Adipose tissue (tissue), 3 donors: Measurements from ENCODE around the gene PRM3. TPM values are rescaled to one million over a fixed set of nuclear protein-coding genes. Genes with fewer than 3 reads are reported as not detected.
"Not testable (repeated sequence)": the region's sequence is repeated elsewhere in the genome, so short reads cannot be mapped to it uniquely, and the experiment has no call there.

ENCODE experiments used
- H3K27ac ChIP-seq: one replicate; pipeline ENCODE4 v1.5.1; 2013; ENCODE audit warnings: low read depth, low read length
- WGBS, 3 donors: extraction: QIAGEN DNeasy Blood & Tissue Kit; methylation state at CpG; one replicate each; pipeline ENCODE4 v1.1.7; 2013; 5-methylcytosine and 5-hydroxymethylcytosine counted together
- polyA plus RNA-seq, 3 donors: library from polyadenylated mRNA; stranded (reverse); fragments of 200-250 nt; gene quantifications; one replicate each; pipeline ENCODE4 v1.2.3, GENCODE V29; 2013
- donor health status: healthy with polysubstance abuse.
- donor health status: Bipolar disorder and iron deficiency.
- donor health status: healthy.

The PRM3 gene
- polyA plus RNA-seq, 3 donors = not detected

DNA sequence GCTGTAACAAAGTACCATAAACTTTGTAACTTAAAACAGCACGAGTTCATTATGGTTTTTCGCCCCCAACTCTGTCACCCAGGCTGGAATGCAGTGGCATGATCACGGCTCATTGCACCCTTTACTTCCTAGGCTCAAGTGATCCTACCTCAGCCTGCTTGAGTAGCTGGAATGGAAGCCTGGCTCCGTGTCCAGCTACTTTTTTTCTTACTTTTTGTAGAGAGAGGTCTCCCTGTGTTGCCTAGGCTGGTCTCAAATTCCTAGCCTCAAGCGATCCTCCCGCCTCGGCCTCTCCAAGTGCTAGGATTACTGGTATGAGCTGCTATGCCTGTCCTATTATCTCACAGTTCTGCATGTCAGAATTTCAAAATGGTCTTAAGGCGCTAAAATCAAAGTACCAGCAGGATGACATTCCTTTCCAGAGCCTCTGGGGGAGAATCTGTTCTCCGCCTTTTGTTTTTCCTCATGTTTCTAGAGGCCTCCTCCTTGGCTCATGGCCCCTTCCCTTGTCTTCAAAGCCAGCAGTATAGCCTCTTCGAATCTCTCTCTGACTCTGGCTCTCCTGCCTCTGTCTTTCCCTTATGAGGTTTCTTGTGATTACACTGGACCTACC, 17.8 kb upstream of the PRM3 start:
- 77 to 80% (median 79%) methylated on average over 10 of the region's 10 CpGs for WGBS, 3 donors
- H3K27ac ChIP-seq = no peak overlapping the region

DNA sequence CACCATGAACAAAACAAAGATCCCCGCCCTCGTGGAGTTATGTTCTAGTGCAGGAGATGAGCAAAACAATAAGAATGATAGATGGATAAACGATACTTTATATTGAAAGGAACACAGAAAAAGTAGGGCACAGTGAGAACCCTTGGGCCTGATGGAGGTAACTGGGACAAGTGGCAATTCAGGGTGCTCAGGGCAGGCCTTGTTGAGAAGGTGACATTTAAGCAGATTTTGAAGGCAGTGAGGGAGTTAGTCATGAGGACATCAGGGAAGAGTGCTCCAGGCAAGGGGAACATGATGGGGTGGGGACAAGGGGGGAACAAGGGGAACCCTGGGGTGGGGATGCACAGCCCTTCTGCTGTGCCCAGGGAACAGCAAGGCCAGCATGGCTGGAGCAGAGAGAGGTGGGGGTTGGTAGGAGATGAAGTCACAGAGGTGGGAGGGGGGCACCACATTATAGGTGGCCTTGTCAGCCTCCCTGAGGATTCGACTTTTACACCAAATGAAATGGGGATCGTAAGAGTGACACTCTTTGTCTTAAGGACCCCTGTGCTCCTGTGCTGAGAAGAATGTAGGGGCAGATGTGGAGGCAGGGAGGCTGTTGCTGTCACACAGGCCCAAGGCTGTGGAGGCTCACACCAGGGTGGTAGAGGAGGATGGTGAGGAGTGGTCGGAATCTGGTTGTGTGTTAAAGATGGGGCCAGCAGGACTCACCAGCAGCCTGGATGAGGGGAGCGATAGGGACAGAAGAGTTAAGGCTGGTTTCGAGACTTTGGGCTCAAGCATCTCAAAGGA, 16.9 kb upstream of the PRM3 start:
- no peak overlapping the region for H3K27ac ChIP-seq
- 90 to 95% (median 95%) methylated on average over 8 of the region's 8 CpGs for WGBS, 3 donors

DNA sequence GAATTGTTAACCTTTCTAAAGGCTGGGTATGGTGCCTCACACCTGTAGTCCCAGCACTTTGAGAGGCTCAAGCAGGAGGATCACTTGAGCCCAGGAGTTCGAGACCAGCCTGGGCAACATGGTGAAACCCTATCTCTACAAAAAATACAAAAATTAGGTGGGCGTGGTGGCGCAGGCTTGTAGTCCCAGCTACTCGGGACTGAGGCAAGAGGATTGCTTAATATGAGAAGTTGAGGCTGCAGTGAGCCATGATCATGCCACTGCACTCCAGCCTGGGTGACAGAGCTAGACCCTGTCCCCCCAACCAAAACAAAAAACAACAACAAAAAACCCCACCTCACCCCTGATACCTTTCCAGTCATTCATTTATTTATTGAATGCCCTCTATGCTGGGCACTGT, 16.3 kb upstream of the PRM3 start:
- not testable (repeated sequence) for H3K27ac ChIP-seq
- WGBS, 3 donors = 78 to 90% (median 83%) methylated on average over 4 of the region's 4 CpGs

DNA sequence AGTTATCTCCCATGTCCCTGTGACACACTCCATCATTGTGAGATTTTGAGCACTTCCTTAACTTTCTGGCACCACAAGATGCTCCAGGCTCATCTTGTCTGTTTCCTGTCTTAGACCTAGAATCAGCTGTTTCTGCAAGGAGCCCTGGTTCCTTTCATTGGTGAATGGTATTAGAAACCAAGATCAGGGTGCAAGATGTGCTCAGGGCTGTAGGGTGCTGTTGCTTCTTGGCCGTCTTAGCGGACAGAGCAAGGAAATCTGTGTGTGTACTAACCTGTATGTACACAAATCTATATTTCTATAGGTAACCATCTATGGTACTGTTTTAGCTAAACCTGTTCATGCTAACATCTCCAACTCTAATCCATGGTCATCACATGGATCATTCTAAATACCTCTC, 15.8 kb upstream of the PRM3 start:
- no peak overlapping the region for H3K27ac ChIP-seq
- 89 to 98% (median 97%) methylated on average over 2 of the region's 2 CpGs for WGBS, 3 donors

DNA sequence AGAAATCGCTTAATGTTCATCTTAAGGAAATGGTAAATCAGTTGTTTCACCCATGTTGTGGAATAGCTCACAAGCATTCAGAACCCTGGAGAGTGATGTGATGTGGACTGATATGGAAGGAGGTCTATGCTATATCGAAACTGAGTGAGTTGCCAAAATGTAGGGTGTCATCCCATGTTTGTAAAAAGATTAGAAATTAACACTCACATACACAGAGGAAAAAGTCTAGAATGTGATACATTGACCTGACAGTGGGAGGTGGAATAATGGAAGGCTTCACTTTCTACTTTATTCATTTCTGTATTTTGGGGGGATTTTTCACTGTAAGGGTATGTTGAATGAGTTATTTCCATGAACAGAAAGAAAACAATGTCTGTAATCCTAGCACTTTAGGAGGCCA, 12.4 kb upstream of the PRM3 start:
- 81 to 91% (median 85%) methylated on average over 2 of the region's 2 CpGs for WGBS, 3 donors
- H3K27ac ChIP-seq = no peak overlapping the region

DNA sequence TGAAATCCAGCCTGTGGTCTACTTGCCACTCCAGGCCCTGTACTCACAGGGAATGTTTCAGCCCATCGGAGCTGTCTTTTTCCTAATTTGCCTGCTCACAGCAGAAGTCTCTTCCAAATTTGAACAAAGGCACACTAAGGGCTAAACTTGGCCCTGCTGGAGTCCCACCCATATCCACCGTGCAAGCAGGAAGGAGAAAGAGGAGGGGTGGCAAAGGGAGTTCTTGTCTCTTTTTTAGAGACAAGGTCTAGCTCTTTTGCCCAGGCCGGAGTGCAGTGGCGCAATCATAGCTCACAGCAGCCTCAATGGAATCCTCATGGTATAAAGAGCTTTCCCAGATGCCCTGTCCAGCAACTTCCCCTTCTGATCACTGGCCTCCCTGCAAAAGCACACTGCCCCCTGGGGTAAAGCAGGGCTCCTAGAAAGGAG, 10.4 kb upstream of the PRM3 start:
- WGBS, 3 donors = 52 to 82% (median 63%) methylated on average over 3 to 4 of the region's 4 CpGs
- no peak overlapping the region for H3K27ac ChIP-seq

DNA sequence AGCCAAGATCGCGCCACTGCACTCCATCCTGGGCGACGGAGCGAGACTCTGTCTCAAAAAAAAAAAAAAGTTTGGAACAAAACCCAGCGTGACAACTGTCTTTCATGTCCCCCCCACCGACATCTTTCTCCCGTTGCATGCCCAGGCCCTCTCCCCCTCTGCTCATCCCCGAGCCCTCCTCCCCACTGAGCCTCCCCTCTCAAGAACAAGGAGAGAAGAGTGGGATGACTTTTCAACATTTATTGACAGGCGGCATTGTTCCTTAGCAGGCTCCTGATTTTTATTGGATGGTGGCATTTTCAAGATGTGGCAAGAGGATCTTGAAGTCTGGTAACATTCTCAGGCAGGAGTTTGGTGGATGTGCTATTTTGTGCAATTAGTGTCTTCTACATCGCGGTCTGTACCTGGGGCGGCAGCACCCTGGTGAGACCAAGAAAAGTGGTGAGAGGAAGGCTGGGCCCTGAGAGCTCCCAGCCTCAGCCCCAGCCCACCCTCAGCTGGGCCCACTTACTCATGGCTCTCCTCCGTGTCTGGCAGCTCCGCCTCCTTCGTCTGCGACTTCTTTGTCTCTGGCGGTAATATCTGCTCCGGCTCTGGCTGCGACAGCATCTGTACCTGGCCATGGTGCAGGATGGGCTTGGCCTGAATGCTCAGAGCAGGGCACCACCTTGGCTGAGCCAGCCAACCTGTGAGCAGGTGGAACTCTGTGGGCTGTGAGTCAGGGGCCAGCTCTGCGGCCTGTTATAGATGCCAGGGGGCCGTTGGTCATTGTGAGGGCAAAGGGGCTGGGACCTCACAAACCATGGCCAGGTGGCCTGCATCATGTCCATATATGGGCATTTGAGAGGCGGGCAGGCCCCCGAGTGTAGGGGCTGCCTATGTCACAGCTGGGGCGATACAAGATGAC, 7.4 kb upstream of the PRM3 start, which contains the start of gene PRM1:
TSS of gene PRM1 (minus strand) at position 715 of the 907 bp plus-strand sequence. CDS start at position 623, 92 bp downstream.
- 83 to 89% (median 84%) methylated on average over 23 to 25 of the region's 25 CpGs for WGBS, 3 donors
- no peak within 1 kb of the TSS for H3K27ac ChIP-seq

DNA sequence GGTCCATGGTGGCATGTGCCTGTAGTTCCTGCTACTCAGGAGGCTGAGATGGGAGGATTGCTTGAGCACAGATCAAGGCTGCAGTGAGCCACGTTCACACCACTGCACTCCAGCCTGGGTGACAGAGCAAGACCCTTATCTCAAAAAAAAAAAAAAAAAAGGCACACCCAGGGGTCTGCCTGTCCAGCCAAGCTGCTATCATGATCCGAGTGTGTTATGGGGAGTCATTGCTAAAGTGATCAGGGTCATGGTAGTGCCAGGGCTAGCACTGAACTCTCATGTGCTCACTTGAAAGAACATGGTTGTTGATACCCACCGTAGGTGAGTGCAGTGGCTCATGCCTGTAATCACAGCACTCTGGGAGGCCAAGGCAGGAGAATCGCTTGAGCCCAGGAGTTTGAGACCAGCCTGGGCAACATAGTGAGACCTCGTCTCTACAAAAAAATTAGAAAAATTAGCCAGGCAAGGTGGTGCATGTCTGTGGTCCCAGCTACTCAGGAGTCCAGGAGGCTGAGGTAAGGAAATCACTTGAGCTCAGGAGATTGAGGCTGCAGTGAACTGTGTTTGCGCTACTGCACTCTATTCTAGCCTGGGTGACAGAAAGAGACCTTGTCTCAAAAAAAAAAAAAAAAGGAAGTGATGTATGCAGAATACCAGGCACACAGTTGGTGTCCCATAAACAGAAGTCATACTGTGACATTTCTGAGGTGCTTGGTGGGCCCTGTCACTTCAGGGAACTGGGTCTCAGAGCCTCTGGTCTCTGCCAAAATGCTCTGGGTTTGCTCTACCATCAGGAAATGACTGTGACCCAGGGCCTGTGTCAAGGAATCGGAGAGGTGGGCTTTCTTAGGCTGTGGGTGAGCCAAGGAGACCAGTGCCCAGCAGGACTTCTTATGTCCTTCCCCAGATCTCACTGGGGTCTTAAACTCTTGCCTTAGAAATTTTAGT, 5.5 kb upstream of the PRM3 start:
- 77 to 88% (median 83%) methylated on average over 7 of the region's 7 CpGs for WGBS, 3 donors
- H3K27ac ChIP-seq = no peak overlapping the region

DNA sequence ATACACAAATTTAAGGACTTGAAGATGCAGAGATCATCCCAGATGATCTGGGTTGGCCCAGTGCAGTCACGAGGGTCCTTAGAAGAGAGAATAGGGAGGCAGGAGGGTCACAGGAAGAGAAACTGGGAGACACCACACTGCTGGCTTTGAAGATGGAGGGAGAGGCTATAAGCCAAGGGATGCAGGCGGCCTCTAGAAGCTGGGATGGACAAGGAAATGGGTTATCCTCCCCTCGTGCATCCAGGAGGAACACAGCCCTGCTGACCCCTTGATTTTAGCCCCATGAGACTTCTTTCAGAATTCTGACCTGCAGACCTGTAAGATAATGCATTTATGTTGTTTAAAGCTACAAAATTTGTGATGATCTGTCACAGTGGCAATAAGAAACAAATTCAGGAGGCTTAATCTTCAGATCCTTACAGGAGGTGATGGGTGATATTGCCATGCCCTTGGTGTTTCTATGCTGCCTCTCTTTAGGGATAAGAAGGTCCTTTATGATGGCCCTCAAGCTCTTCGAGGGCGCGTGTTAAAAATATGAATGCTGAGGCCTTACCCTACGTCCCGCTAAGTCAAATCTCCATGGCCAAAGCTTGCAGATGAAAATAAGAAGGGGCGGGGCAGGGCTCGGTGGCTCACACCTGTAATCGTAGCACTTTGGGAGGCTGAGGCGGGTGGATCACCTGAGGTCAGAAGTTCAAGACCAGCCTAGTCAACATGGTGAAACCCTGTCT, 4.3 kb upstream of the PRM3 start:
- WGBS, 3 donors = 84 to 92% (median 91%) methylated on average over 12 of the region's 12 CpGs
- no peak overlapping the region for H3K27ac ChIP-seq

DNA sequence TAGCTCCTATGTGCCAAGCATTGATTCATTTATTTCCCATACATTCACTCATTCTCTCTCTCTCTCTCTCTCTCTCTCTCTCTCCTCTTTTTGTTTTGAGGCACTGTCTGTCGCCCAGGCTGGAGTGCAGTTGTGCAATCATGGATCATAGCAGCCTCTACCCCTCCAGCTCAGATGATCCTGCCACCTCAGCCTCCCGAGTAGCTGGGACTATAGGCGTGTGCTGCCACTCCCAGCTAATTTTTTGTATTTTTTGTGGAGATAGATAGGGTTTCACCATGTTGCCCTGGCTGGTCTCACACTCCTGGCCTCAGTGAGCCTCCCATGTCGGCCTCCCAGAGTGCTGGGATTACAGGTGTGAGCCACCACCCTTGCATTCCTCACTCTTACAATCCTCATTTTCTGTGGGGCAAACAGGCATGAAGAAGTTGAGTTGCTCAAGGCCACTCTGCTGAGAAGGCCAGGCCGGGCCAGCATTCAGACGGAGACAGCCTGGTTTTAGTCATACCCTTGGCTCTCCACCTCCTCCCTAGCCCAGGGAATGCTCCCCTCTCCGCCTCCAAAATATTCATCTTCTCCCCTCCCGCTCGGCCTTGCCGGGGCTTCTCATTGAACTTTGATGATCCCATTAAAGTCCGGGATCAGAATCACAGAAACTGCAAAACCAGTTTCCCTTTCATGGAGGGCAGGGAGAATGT, 3.6 kb upstream of the PRM3 start:
- no peak overlapping the region for H3K27ac ChIP-seq
- WGBS, 3 donors = 81 to 83% (median 82%) methylated on average over 11 of the region's 11 CpGs

DNA sequence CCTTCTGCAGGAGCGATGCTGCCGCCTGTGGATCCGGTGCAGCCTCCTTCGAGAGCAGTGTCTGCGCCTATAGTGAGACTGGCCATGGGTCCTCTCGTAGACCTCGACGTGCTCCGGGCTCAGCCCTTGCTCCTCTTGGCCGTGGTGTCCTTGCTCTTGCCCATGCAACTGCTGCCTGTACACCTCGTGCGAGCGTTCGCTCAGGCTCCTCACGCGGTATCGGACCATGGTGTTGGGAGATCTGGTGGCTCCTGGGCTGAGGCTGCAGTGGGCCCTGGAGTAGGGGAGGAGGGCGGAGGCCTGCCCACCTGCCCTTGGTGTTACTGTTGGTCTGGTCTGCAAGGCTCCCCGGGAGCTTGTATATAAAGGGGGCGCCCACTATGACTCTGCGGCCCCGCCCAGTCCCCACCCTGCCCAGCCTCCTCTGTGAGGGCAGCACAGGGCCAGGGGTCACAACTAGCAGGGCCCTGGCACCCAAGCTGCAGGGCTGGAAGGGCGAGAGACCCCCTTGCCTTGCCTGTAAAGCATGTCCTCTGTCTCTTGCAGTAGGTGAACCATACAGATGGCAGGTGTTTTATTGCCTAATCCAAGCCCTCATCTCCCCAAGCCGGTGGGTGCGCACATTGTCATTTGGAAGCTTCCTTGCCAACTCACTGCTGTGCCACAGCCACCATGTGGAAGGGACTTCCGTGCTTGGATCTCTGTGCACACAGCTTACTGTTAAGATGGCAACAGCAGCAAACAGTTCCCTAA, 2.9 kb upstream of the PRM3 start, which contains the start of gene PRM2:
TSS of gene PRM2 (minus strand) at position 338 of the 753 bp plus-strand sequence. CDS start at position 228, 110 bp downstream.
- WGBS, 3 donors = 91 to 94% (median 91%) methylated on average over 26 of the region's 26 CpGs
- no peak within 1 kb of the TSS for H3K27ac ChIP-seq

DNA sequence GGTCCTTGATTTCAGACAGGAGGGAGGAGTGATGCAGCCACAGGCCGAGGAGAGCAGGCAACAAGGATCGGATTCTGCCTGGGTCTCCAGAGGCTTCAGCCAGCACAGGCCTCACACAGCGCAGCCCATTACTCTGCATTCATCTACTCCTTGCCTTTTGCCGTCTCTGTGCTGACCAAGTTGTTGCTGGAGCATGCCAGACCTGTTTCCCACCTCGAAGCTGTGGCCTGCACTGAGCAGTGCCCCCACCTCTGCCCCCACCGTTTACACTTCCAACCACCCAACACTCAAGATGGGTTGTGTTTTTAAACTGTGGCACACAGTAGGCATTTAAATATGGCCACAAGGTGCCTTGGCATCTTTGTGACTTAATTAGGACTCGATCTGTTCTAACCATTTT, 1.5 kb upstream of the PRM3 start:
- no peak overlapping the region for H3K27ac ChIP-seq
- 96 to 98% (median 96%) methylated on average over 7 of the region's 7 CpGs for WGBS, 3 donors

DNA sequence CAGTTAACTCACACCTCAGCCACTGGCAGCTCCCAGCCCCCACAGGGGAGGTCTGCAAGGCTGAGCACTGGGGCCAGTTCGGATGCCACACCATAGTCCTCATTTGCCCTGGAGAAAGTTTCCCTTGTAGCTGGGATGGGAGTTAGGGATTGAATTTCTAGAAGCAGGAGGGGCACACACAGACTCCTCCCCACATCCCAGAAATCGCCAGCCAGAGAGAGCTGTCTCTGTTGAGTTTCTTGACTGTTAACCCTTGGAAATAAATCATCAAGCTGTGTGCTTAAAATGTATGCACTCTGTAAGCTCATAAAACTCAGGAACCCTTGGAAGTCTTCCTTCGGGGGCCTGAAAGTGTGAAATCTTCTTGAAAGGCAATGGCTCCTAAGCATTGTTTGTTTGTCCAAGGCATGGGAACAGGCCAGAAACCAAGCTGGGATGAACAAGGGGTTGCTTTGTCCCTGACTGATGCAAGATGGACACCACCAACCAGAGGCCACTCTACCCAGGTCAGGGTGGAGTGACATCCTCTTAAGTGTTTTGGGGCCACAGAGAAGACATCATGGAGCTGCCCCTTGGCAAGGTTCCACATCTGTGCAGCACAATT, 394 bp upstream of the PRM3 start:
- H3K27ac ChIP-seq = no peak overlapping the region
- WGBS, 3 donors = 69 to 71% (median 70%) methylated on average over 3 of the region's 3 CpGs

DNA sequence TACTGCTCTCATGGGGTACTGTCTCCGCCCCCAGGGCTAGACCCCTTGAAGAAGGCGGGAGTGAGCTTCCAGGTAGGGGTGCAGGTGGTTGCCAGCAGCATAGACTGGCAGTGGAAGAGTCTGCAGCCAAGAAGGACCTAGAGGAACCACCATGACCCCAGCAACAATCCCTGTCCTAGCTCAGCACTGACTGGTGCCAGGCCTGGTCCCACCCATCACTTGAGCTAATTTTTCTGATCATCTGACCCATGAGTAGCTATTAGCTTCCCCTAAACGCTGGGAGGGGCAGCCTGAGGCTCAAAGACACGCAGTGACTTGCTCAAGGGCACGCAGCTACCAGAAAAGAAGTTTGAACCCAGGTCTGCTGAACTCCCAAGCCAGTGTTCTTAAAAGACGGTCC, 945 bp downstream of the PRM3 start:
- 79 to 83% (median 82%) methylated on average over 6 of the region's 6 CpGs for WGBS, 3 donors
- H3K27ac ChIP-seq = no peak overlapping the region

DNA sequence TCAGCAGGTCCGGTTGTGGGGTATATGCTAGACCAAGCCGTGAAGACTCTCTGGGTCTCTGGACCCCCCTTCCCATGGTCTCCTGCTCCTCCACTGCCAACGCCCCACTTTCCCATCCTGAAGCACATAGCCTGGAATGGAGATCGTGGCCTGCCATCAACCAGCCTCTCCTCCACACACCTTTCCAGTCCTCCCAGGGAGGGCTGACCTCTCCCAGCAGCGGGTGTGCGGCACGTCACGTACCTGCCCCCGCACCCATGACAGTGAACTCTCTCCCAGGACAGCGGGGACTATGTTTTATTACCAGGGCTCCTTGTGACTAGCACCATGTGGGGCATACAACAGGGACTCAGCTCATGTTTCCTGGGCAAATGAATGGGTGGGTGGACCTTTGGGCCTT, 1.8 kb downstream of the PRM3 start:
- WGBS, 3 donors = 97 to 99% (median 99%) methylated on average over 10 of the region's 10 CpGs
- H3K27ac ChIP-seq = no peak overlapping the region
